Transverse colon (tissue), 4 donors: ENCODE results near the gene IL1R1. TPM values are rescaled to one million over a fixed set of nuclear protein-coding genes. Genes with fewer than 3 reads are reported as not detected.

Experiments used
- DNase-seq: peaks from one replicate; pipeline ENCODE4 v3.0.0-alpha.2; 2019
- H3K27ac ChIP-seq, 4 donors: fragments of 200-600 bp; sonication (generic); 2 replicates each; pipeline ENCODE4 v1.5.1; 2016 to 2018; ENCODE audit warnings: inconsistent platforms in 4 of 4
- H3K27me3 ChIP-seq: fragments of 200-600 bp; sonication (generic); 2 replicates; pipeline ENCODE4 v1.5.1; 2017; ENCODE audit warnings: inconsistent platforms
- H3K36me3 ChIP-seq, 4 donors: fragments of 200-600 bp; sonication (generic); 2 replicates each; pipeline ENCODE4 v1.5.1; 2017 to 2019; ENCODE audit warnings: inconsistent platforms in 4 of 4
- H3K4me1 ChIP-seq, 4 donors: fragments of 200-600 bp; sonication (generic); 2 replicates each; pipeline ENCODE4 v1.5.1; 2017 to 2020; ENCODE audit warnings: inconsistent platforms in 4 of 4
- H3K4me3 ChIP-seq, 4 donors: fragments of 200-600 bp; sonication (generic); 1 replicate in 1 of 4; 2 replicates in 3 of 4; pipeline versions ENCODE4 v1.5.1 to v1.6.1; 2017 to 2019; ENCODE audit warnings: inconsistent platforms in 4 of 4
- H3K9me3 ChIP-seq, 2 donors: fragments of 200-600 bp; sonication (generic); 2 replicates each; pipeline ENCODE4 v1.5.1; 2017 to 2019; ENCODE audit warnings: inconsistent platforms in 2 of 2
- EP300 ChIP-seq: sonication (generic); formaldehyde crosslinking; IDR thresholded peaks from one replicate; pipeline ENCODE4 v1.6.1; 2017; ENCODE audit warnings: antibody characterized with exemption, low read depth
- POLR2A ChIP-seq: fragments of 450-650 bp; IDR thresholded peaks from one replicate; pipeline ENCODE4 v1.6.1; 2016; ENCODE audit warnings: antibody characterized with exemption, mild to moderate bottlenecking, moderate library complexity
- POLR2AphosphoS5 ChIP-seq, 3 donors: sonication (generic); formaldehyde crosslinking; IDR thresholded peaks; one replicate each; pipeline ENCODE4 v1.6.1; 2016; ENCODE audit warnings: antibody characterized with exemption in 3 of 3
- WGBS, 2 donors: methylation state at CpG; one replicate each; pipeline ENCODE4 v1.1.5; 2018; ENCODE audit warnings: low coverage in 1 of 2; 5-methylcytosine and 5-hydroxymethylcytosine counted together
- in situ Hi-C, 4 donors: fragments of 200-750 bp; cut with MboI; loops; one replicate each; pipeline versions ENCODE4 v1.15.0 to v1.15.1; 2017; ENCODE audit warnings: low sequenced_read_pairs in 3 of 4, low pct_ligation_motif_present in 1 of 4, low pct_unique_long_range_greater_than_20kb in 1 of 4
- intact Hi-C: fragments of 100-400 bp; cut with DNase I; formaldehyde crosslinking; loops from one replicate; pipeline ENCODE4 v1.15.1; 2023; ENCODE audit warnings: low total_unique reads
- total RNA-seq, 4 donors: library from RNA; depleted of rRNA; stranded (reverse); fragments of >200 nt; gene quantifications; one replicate each; pipeline ENCODE4 v1.1.0, GENCODE V29; 2016
- TF ChIP-seq, protein P1 (sequence below), 5 experiments: fragments of 200-600 bp in 3 of 5; fragments of 450-650 bp in 2 of 5; sonication (generic) in 3 of 5; IDR thresholded peaks; 1 replicate in 2 of 5; 2 replicates in 3 of 5; pipeline ENCODE4 v1.5.1; 2016 to 2017; ENCODE audit warnings: antibody characterized with exemption in 5 of 5, inconsistent platforms in 3 of 5, mild to moderate bottlenecking in 2 of 5, moderate library complexity in 1 of 5

The IL1R1 gene
- total RNA-seq, 4 donors from 2014 or later = 20.2 to 58.0 (median 36.2) TPM

DNA sequence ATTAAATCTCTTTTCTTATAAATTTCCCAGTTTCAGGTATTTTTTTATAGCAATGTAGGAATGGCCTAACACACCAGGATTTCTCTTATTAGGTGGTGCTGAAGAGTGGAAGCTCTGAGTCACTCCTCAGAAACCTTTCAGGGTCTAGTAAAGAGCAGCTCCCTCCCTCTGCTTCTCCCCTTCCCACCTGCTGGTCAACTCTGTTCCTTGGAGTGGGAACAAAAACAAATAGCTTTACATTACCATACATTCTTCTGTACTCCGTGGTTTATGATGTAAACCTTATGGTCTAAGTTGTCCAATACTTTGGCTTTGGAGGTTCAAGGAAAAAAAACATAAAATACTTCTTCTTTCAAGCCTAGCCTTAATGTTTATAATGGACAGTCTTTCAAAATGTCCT, 2.7 kb upstream of the IL1R1 start:
- intact Hi-C loops = loop anchor here (5.0 to 10.0 kb wide), 2 partner anchors 78 to 255 kb away; no protein-coding TSS in a partner anchor

DNA sequence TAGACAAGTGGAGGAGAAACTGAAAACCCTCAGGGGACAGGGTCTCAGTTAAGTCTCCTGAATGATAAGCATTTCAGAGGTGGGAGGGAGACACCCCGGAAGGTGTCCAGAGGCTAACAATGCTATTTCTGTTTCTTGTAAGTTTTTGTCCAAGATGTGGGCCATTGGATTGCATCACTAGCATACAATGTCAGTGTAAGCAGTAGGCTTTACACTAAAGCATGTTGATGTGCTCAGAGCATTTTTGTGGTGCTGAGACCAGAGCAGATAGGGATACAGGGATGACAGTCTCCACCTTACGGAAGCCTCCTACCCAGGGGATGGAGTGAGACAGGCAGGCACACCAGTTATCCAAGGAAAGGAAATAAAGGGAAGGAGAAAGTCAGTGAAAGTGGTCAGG, 2.2 kb upstream of the IL1R1 start:
- H3K4me3 ChIP-seq = no peak overlapping the region
- peaks cover 0 to 4% of the 10 kb centered on the region in 2 donors for H3K9me3 ChIP-seq
- DNase-seq = no peak
- H3K27ac ChIP-seq = peak overlapping the region; percentile 88 to 93 (median 92)
- no peak for TF ChIP-seq EP300
- no peak for TF ChIP-seq POLR2AphosphoS5 (IDR thresholded peaks at IDR 0.05)
- TF ChIP-seq, protein P1, sequence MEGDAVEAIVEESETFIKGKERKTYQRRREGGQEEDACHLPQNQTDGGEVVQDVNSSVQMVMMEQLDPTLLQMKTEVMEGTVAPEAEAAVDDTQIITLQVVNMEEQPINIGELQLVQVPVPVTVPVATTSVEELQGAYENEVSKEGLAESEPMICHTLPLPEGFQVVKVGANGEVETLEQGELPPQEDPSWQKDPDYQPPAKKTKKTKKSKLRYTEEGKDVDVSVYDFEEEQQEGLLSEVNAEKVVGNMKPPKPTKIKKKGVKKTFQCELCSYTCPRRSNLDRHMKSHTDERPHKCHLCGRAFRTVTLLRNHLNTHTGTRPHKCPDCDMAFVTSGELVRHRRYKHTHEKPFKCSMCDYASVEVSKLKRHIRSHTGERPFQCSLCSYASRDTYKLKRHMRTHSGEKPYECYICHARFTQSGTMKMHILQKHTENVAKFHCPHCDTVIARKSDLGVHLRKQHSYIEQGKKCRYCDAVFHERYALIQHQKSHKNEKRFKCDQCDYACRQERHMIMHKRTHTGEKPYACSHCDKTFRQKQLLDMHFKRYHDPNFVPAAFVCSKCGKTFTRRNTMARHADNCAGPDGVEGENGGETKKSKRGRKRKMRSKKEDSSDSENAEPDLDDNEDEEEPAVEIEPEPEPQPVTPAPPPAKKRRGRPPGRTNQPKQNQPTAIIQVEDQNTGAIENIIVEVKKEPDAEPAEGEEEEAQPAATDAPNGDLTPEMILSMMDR (IDR thresholded peaks at IDR 0.05) = no peak
- no peak for TF ChIP-seq POLR2A
- in situ Hi-C loops = loop anchor here in 1 of 4 donors (10.0 kb wide), 1 partner anchor 116 kb away; no protein-coding TSS in a partner anchor
- intact Hi-C loops = loop anchor here (5.0 to 10.0 kb wide), 2 partner anchors 78 to 256 kb away; no protein-coding TSS in a partner anchor
- peaks cover 0 to 6% (median 3%) of the 10 kb centered on the region in 4 donors for H3K4me1 ChIP-seq
- H3K36me3 ChIP-seq = no peaks in the 10 kb centered on the region
- 86 to 100% methylated on average over 1 to 2 of the region's 2 CpGs for WGBS, 2 donors
- no peaks in the 10 kb centered on the region for H3K27me3 ChIP-seq

More for the DNA sequence above, 2.7 kb upstream of the IL1R1 start:
- TF ChIP-seq POLR2A (no peak), POLR2AphosphoS5 (IDR thresholded peaks at IDR 0.05) (no peak), EP300 (no peak)
- TF ChIP-seq, protein P1 (IDR thresholded peaks at IDR 0.05) = no peak
- Histone ChIP-seq H3K27ac (peak overlapping the region in 1 of 4 donors; percentile 93), H3K4me1 (peaks cover 0 to 6% (median 3%) of the 10 kb centered on the region in 4 donors), H3K9me3 (no peaks in the 10 kb centered on the region), H3K27me3 (no peaks in the 10 kb centered on the region), H3K36me3 (no peaks in the 10 kb centered on the region), H3K4me3 (no peak overlapping the region)
- 50 to 74% methylated on average over 1 of the region's 1 CpG for WGBS, 2 donors
- DNase-seq = no peak
- in situ Hi-C loops = loop anchor here in 1 of 4 donors (10.0 kb wide), 1 partner anchor 115 kb away; no protein-coding TSS in a partner anchor

DNA sequence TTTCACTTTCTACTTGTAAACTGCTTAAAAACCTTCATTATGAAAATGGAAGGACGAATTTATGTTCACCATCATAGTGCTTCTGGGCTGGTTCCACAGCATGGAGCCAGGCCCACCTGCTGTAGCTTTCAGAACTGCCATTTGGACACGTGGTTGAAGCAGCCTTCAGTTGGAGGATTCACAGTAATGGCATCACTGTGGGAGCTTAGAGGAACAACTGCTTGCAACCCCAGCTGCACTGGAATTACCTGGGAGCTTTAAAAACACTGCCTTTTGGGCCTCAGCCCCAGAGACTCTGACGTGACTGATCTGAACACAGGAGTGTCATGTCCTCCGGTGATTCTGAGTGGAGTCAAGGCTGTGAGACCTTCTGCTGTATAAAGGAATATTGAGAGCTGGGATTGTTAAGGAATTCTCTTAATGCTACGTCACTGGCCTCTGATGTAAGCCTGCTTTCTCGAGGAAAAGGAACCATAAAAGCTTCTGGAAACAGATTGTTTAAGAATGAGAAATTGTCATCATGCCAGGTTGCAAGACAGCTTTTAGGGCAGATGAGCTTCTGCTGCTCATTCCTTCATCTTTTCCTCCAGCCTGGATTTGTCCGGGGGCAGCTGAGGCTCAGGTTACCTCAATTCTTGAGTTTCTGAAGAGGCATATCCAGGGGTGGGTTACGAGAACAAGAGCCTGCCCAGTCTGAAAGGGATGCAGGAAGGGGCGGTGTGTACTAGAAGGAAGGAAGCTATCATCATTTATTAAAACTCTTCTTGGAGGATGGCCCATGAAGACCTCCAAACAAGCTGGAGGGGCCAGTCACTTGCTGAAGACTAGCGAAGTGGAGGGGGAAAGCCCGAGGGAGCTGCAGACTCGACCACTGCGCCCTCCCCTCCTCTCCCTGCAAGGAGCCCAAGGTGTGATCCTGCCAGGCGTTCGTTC, 1.3 kb upstream of the IL1R1 start:
- H3K36me3 ChIP-seq = no peaks in the 10 kb centered on the region
- H3K27ac ChIP-seq = peak overlapping the region; percentile 88 to 93 (median 92)
- peak in 1 of 3 donors; percentile 40 for TF ChIP-seq POLR2AphosphoS5 (IDR thresholded peaks at IDR 0.05)
- no peak for TF ChIP-seq EP300
- TF ChIP-seq POLR2A = peak; percentile 31
- in situ Hi-C loops = loop anchor here in 1 of 4 donors (10.0 kb wide), 1 partner anchor 116 kb away; no protein-coding TSS in a partner anchor
- H3K27me3 ChIP-seq = no peaks in the 10 kb centered on the region
- DNase-seq = no peak
- H3K4me1 ChIP-seq = peaks cover 0 to 6% (median 3%) of the 10 kb centered on the region in 4 donors
- H3K9me3 ChIP-seq = peaks cover 0 to 8% of the 10 kb centered on the region in 2 donors
- WGBS, 2 donors = 49 to 62% methylated on average over 9 to 15 of the region's 15 CpGs
- intact Hi-C loops = loop anchor here (5.0 to 10.0 kb wide), 2 partner anchors 79 to 256 kb away; no protein-coding TSS in a partner anchor
- H3K4me3 ChIP-seq = peak overlapping the region in 3 of 4 donors; percentile 49 to 71 (median 60)

DNA sequence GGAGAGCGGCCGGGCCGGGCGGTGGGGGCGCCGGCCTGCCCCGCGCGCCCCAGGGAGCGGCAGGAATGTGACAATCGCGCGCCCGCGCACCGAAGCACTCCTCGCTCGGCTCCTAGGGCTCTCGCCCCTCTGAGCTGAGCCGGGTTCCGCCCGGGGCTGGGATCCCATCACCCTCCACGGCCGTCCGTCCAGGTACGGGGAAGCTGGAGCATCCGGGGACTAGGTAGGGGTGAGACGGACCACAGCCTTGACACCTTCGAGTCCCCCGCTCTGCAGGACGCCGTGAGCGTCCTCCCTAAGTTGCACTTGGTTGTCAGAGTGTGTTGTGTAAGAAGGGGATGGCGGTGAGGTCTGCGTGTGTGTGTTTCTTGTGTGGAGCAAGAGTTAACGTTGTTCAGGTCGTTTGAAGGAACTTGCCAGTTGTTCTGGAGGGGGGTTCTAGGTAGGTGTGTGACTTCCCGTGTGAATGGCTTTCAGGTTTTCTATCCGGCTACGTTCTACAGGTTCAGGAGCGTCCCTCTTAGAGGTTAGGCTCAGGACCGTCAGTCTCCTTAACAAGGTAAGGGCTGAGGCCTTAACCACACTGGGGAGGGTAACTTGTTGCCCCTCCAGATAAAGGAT, 393 bp downstream of the IL1R1 start:
- H3K27ac ChIP-seq = peak overlapping the region; percentile 88 to 93 (median 92)
- H3K4me3 ChIP-seq = peak overlapping the region; percentile 49 to 71 (median 58)
- no peaks in the 10 kb centered on the region for H3K36me3 ChIP-seq
- 11% methylated on average over 42 of the region's 42 CpGs; no CpG with 5 or more reads in 1 of the 2 donors for WGBS, 2 donors
- DNase-seq = no peak
- peaks cover 0 to 8% of the 10 kb centered on the region in 2 donors for H3K9me3 ChIP-seq
- H3K4me1 ChIP-seq = peaks cover 0 to 6% (median 3%) of the 10 kb centered on the region in 4 donors
- no peak for TF ChIP-seq POLR2A
- TF ChIP-seq, protein P1 (IDR thresholded peaks at IDR 0.05) = no peak
- peak in 1 of 3 donors; percentile 10 for TF ChIP-seq POLR2AphosphoS5 (IDR thresholded peaks at IDR 0.05)
- in situ Hi-C loops = loop anchor here in 1 of 4 donors (10.0 kb wide), 1 partner anchor 118 kb away; no protein-coding TSS in a partner anchor
- intact Hi-C loops = loop anchor here (5.0 to 10.0 kb wide), 2 partner anchors 81 to 258 kb away; no protein-coding TSS in a partner anchor
- H3K27me3 ChIP-seq = no peaks in the 10 kb centered on the region
